Fibroblast of upper back skin (primary cell): ENCODE measurements around the gene NCF4.

Experiments
- DNase-seq: peaks from one replicate; pipeline ENCODE4 v3.0.0-alpha.2; 2013

NCF4 gene

GRCh38 chr22:36865346-36865745 is 4.5 kb downstream of the NCF4 start:
- DNase-seq, result no peak

- no peak for DNase-seq
Measured at GRCh38 chr22:36867695-36868094, 6.9 kb downstream of the NCF4 start.

GRCh38 chr22:36868546-36869181 is 7.9 kb downstream of the NCF4 start:
- DNase-seq, result no peak

GRCh38 chr22:36870250-36870649 is 9.4 kb downstream of the NCF4 start:
- no peak for DNase-seq

- DNase-seq, result no peak
Measured at GRCh38 chr22:36871669-36872081, 10.9 kb downstream of the NCF4 start.

- no peak for DNase-seq
Measured at GRCh38 chr22:36872084-36872483, 11.3 kb downstream of the NCF4 start.

- no peak for DNase-seq
Measured at GRCh38 chr22:36872866-36873498, 12.2 kb downstream of the NCF4 start.

- DNase-seq, result peak; percentile 48
Measured at GRCh38 chr22:36873614-36874308, 13.0 kb downstream of the NCF4 start.

GRCh38 chr22:36874309-36874696 is 13.5 kb downstream of the NCF4 start:
- no peak for DNase-seq

- no peak for DNase-seq
Measured at GRCh38 chr22:36874736-36875135, 13.9 kb downstream of the NCF4 start.

GRCh38 chr22:36875741-36876140 is 14.9 kb downstream of the NCF4 start:
- no peak for DNase-seq

- DNase-seq, result no peak
Measured at GRCh38 chr22:36879775-36880174, 19.0 kb downstream of the NCF4 start.

- no peak for DNase-seq
Measured at GRCh38 chr22:36881504-36882245, 20.9 kb downstream of the NCF4 start.

- no peak for DNase-seq
Measured at GRCh38 chr22:36884349-36885158, 23.7 kb downstream of the NCF4 start.

- DNase-seq, result no peak
Measured at GRCh38 chr22:36885474-36885873, 24.7 kb downstream of the NCF4 start.

- DNase-seq, result no peak
Measured at GRCh38 chr22:36886016-36886415, 25.2 kb downstream of the NCF4 start.

- no peak for DNase-seq
Measured at GRCh38 chr22:36887162-36887561, 26.4 kb downstream of the NCF4 start.

GRCh38 chr22:36891646-36892045 is 30.8 kb downstream of the NCF4 start:
- DNase-seq, result no peak

GRCh38 chr22:36892292-36892691 is 31.5 kb downstream of the NCF4 start:
- DNase-seq, result no peak

- no peak for DNase-seq
Measured at GRCh38 chr22:36893262-36893661, 32.5 kb downstream of the NCF4 start.

GRCh38 chr22:36894266-36894665 is 33.5 kb downstream of the NCF4 start:
- no peak for DNase-seq

GRCh38 chr22:36897611-36898010 is 36.8 kb downstream of the NCF4 start:
- DNase-seq, result no peak

GRCh38 chr22:36898690-36899089 is 37.9 kb downstream of the NCF4 start:
- DNase-seq, result no peak
